H1 (cell line): ENCODE data around the gene MLPH.
"Not testable (repeated sequence)": the region's sequence is repeated elsewhere in the genome, so short reads cannot be mapped to it uniquely, and the experiment has no call there.

Source experiments
- CREB1 ChIP-seq: IDR thresholded peaks from 2 replicates; pipeline ENCODE4 v1.6.1; 2012; ENCODE audit warnings: inconsistent platforms
- KDM1A ChIP-seq: fragments of 200-600, 300-600 bp; sonication (generic); IDR thresholded peaks from 2 replicates; pipeline ENCODE4 v1.7.1; 2016; ENCODE audit warnings: mild to moderate bottlenecking, low read length, borderline replicate concordance
- KDM5A ChIP-seq: fragments of 200-600 bp; IDR thresholded peaks from 2 replicates; pipeline ENCODE4 v1.7.1; 2012; ENCODE audit warnings: mild to moderate bottlenecking, low read length, inconsistent platforms, mixed read lengths
- NRF1 ChIP-seq: IDR thresholded peaks from 2 replicates; pipeline ENCODE4 v1.6.1; 2011; ENCODE audit warnings: mild to moderate bottlenecking, low read depth, low read length, improper control_type of control experiment
- POLR2A ChIP-seq, 2 experiments: IDR thresholded peaks; 1 replicate in 1 of 2; 2 replicates in 1 of 2; pipeline ENCODE4 v1.6.1; 2011; ENCODE audit warnings: low read depth in 2 of 2, low read length in 2 of 2, mild to moderate bottlenecking in 2 of 2; ENCODE audit errors: control extremely low read depth in 1 of 2
- SUZ12 ChIP-seq: fragments of 200-600 bp; sonication (generic); IDR thresholded peaks from 2 replicates; pipeline ENCODE4 v1.6.1; 2012; ENCODE audit warnings: mild to moderate bottlenecking, inconsistent platforms, low read length, moderate library complexity, mixed read lengths
- YY1 ChIP-seq: IDR thresholded peaks from 2 replicates; pipeline ENCODE4 v1.6.1; 2011; ENCODE audit warnings: low read depth, mild to moderate bottlenecking, low read length
- TF ChIP-seq, protein P1 (sequence below), 3 experiments: IDR thresholded peaks; 1 replicate in 2 of 3; 2 replicates in 1 of 3; pipeline versions ENCODE4 v1.5.1 to v1.6.1; 2011; ENCODE audit warnings: low read length in 3 of 3, mild to moderate bottlenecking in 3 of 3, inconsistent platforms in 2 of 3, low read depth in 1 of 3, moderate library complexity in 1 of 3; ENCODE audit not compliant: insufficient read depth in 1 of 3; ENCODE audit errors: control extremely low read depth in 1 of 3
- TF ChIP-seq, protein P2 (sequence below): IDR thresholded peaks from 2 replicates; pipeline ENCODE4 v1.6.1; 2012; ENCODE audit warnings: low read length, inconsistent platforms

DNA sequence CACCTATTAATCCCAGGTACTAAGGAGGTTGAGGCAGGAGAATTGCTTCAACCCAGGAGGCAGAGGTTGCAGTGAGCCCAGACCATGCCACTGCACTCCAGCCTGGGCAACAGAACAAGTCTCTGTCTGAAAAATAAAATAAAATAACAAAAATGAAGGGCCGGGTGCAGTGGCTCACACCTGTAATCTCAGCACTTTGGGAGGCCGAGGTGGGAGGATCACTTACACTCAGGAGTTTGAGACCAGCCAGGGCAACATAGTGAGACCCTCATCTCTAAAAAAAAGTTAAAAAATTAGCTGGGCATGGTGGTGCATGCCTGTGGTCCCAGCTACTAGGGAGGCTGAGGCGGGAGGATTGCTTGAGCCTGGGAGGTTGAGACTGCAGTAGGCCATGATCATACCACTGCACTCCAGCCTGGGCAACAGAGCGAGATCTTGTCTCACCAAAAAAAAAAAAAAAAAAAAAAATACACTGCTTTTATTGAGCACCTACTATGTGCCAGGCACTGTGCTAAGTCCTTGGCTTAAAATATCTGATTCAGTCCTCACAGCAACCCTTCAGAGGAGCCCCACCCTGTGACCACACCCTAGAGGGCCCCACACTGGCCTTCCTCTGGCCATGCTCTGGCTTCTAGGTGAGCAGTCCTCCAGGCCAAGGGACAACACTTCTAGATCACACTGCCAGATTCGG is 108.9 kb downstream of the MLPH start:
- TF ChIP-seq, protein P1, sequence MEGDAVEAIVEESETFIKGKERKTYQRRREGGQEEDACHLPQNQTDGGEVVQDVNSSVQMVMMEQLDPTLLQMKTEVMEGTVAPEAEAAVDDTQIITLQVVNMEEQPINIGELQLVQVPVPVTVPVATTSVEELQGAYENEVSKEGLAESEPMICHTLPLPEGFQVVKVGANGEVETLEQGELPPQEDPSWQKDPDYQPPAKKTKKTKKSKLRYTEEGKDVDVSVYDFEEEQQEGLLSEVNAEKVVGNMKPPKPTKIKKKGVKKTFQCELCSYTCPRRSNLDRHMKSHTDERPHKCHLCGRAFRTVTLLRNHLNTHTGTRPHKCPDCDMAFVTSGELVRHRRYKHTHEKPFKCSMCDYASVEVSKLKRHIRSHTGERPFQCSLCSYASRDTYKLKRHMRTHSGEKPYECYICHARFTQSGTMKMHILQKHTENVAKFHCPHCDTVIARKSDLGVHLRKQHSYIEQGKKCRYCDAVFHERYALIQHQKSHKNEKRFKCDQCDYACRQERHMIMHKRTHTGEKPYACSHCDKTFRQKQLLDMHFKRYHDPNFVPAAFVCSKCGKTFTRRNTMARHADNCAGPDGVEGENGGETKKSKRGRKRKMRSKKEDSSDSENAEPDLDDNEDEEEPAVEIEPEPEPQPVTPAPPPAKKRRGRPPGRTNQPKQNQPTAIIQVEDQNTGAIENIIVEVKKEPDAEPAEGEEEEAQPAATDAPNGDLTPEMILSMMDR (IDR thresholded peaks at IDR 0.05; ENCODE audit: control extremely low read depth in 1 of 3, insufficient read depth in 1 of 3, low read depth in 1 of 3, low read length in 3 of 3) = not testable (repeated sequence)
- not testable (repeated sequence) for TF ChIP-seq POLR2A (IDR thresholded peaks at IDR 0.05; ENCODE audit: control extremely low read depth in 1 of 2, low read depth in 2 of 2, low read length in 2 of 2); KDM5A; YY1; CREB1; KDM1A; SUZ12; NRF1
- TF ChIP-seq, protein P2, sequence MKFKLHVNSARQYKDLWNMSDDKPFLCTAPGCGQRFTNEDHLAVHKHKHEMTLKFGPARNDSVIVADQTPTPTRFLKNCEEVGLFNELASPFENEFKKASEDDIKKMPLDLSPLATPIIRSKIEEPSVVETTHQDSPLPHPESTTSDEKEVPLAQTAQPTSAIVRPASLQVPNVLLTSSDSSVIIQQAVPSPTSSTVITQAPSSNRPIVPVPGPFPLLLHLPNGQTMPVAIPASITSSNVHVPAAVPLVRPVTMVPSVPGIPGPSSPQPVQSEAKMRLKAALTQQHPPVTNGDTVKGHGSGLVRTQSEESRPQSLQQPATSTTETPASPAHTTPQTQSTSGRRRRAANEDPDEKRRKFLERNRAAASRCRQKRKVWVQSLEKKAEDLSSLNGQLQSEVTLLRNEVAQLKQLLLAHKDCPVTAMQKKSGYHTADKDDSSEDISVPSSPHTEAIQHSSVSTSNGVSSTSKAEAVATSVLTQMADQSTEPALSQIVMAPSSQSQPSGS = not testable (repeated sequence)
